ENCODE data around the gene PLEKHD1. TPM values are rescaled to one million over a fixed set of nuclear protein-coding genes. Genes with fewer than 3 reads are reported as not detected.

The PLEKHD1 gene
- total RNA-seq (under 1 TPM; 0.07 to 0.74 (median 0.30) TPM), polyA plus RNA-seq (under 1 TPM in 1 of 2 donors, not detected in 1; 0.23 TPM), total RNA-seq (0.40 reads per million)

GRCh38 chr14:69484444-69485314 is at the start of gene PLEKHD1:
PLEKHD1 (plus strand) TSS chr14:69484728; CDS start chr14:69484966, 238 bp downstream.
- H3K9me3 Mint-ChIP-seq: no peaks in the 10 kb centered on the region

GRCh38 chr14:69439521-69440270 is 44.8 kb upstream of the PLEKHD1 start:
- Mint-ChIP-seq H3K27me3 (no peaks in the 10 kb centered on the region), H3K4me3 (no peak overlapping the region), H3K9me3 (no peaks in the 10 kb centered on the region), H3K27ac (no peak overlapping the region), H3K4me1 (peaks cover 7 to 18% (median 12%) of the 10 kb centered on the region in 7 donors), H3K36me3 (peaks cover 6 to 41% (median 23%) of the 10 kb centered on the region in 5 donors)
- no peak for ATAC-seq
- intact Hi-C loops (cut with micrococcal nuclease): no loop called here
- Histone ChIP-seq H3K4me3 (ENCODE audit: low read length) (no peak overlapping the region), H3K9me3 (ENCODE audit: control insufficient read depth in 2 of 3, low read length in 3 of 3) (no peaks in the 10 kb centered on the region), H3K27ac (ENCODE audit: low read depth, low read length) (no peak overlapping the region), H3K4me1 (ENCODE audit: control insufficient read depth in 2 of 2, insufficient read depth in 2 of 2, low read length in 2 of 2) (no peaks in the 10 kb centered on the region), H3K27me3 (ENCODE audit: control insufficient read depth in 2 of 2, insufficient read depth in 2 of 2, low read length in 2 of 2) (no peaks in the 10 kb centered on the region), H3K36me3 (ENCODE audit: control insufficient read depth in 2 of 3, insufficient read depth in 3 of 3, low read length in 3 of 3) (peaks cover 6 to 19% (median 6%) of the 10 kb centered on the region in 3 experiments)
- CTCF ChIA-PET: no interaction called here
- POLR2A ChIA-PET: no interaction called here
- no peak for DNase-seq

More at GRCh38 chr14:69484444-69485314, at the start of gene PLEKHD1:
- H3K36me3 Mint-ChIP-seq: peaks cover 0 to 3% (median 0%) of the 10 kb centered on the region in 5 donors
- no peak within 1 kb of the TSS for H3K27ac Mint-ChIP-seq
- DNase-seq (no peak), ATAC-seq (no peak)
- Histone ChIP-seq H3K27me3 (ENCODE audit: control insufficient read depth in 2 of 2, insufficient read depth in 2 of 2, low read length in 2 of 2) (no peaks in the 10 kb centered on the region), H3K27ac (ENCODE audit: low read depth, low read length) (no peak within 1 kb of the TSS), H3K9me3 (ENCODE audit: control insufficient read depth in 2 of 3, low read length in 3 of 3) (no peaks in the 10 kb centered on the region), H3K36me3 (ENCODE audit: control insufficient read depth in 2 of 3, insufficient read depth in 3 of 3, low read length in 3 of 3) (no peaks in the 10 kb centered on the region), H3K4me1 (ENCODE audit: control insufficient read depth in 2 of 2, insufficient read depth in 2 of 2, low read length in 2 of 2) (no peaks in the 10 kb centered on the region), H3K4me3 (ENCODE audit: low read length) (no peak within 1 kb of the TSS)
- peaks cover 40 to 62% (median 57%) of the 10 kb centered on the region in 5 donors for H3K27me3 Mint-ChIP-seq
- intact Hi-C loops (cut with micrococcal nuclease): no loop called here
- ChIA-PET CTCF (no interaction called here), POLR2A (no interaction called here)
- peaks cover 0 to 7% (median 3%) of the 10 kb centered on the region in 7 donors for H3K4me1 Mint-ChIP-seq
- peak within 1 kb of the TSS in 3 of 10 donors; percentile 12 to 55 (median 55) for H3K4me3 Mint-ChIP-seq

DNA sequence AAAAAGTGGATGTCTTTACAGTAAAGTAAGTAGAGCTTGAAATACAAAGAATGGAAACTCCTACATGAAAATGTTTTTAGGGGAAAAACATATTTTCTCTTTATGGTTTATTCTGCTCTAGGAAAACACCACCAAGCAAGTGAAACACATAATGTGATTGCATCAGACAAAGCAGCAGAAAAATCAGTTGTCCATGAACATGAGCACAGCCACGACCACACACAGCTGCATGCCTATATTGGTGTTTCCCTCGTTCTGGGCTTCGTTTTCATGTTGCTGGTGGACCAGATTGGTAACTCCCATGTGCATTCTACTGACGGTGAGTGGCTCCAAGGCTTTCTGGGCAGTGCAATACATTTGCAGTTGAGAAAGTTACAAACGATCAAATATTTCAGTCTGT is 42.6 kb upstream of the PLEKHD1 start:
- ATAC-seq (no peak), DNase-seq (no peak)
- Histone ChIP-seq H3K9me3 (ENCODE audit: control insufficient read depth in 2 of 3, low read length in 3 of 3) (no peaks in the 10 kb centered on the region), H3K27me3 (ENCODE audit: control insufficient read depth in 2 of 2, insufficient read depth in 2 of 2, low read length in 2 of 2) (no peaks in the 10 kb centered on the region), H3K4me1 (ENCODE audit: control insufficient read depth in 2 of 2, insufficient read depth in 2 of 2, low read length in 2 of 2) (no peaks in the 10 kb centered on the region), H3K27ac (ENCODE audit: low read depth, low read length) (no peak overlapping the region), H3K4me3 (ENCODE audit: low read length) (no peak overlapping the region), H3K36me3 (ENCODE audit: control insufficient read depth in 2 of 3, insufficient read depth in 3 of 3, low read length in 3 of 3) (peaks cover 6 to 19% (median 6%) of the 10 kb centered on the region in 3 experiments)
- intact Hi-C loops (cut with micrococcal nuclease): no loop called here
- peaks cover 6 to 50% (median 33%) of the 10 kb centered on the region in 5 donors for H3K36me3 Mint-ChIP-seq
- no peak overlapping the region for H3K27ac Mint-ChIP-seq
- H3K9me3 Mint-ChIP-seq: no peaks in the 10 kb centered on the region
- ChIA-PET POLR2A (no interaction called here), CTCF (no interaction called here)
- no peaks in the 10 kb centered on the region for H3K27me3 Mint-ChIP-seq
- H3K4me1 Mint-ChIP-seq: peaks cover 0 to 14% (median 4%) of the 10 kb centered on the region in 7 donors
- H3K4me3 Mint-ChIP-seq: peak overlapping the region in 1 of 10 donors; percentile 8

DNA sequence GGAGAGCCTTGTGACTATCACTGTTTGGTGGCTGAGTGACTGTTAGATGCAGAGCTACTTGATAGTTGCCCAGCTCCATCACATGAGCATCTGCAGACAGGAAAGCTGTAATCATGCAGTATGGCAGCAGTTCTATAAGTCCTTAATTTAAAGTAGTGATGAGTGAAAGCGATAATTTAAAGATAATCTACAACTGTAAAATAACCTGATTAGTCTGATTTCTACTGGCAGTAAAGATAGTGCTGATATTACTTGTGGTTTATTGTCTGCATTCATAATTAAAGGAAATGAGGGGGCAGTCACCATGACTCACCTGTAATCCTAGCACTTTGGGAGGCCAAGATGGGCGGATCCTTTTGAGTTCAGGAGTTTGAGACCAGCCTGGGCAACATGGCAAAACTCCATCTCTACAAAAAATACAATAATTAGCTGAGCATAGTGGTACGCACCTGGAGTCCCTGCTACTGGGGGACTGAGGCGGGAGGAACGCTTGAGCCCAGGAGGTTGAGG is 41.2 kb upstream of the PLEKHD1 start:
- no peak overlapping the region for H3K27ac Mint-ChIP-seq
- H3K4me3 Mint-ChIP-seq: no peak overlapping the region
- H3K27me3 ChIP-seq (ENCODE audit: control insufficient read depth in 2 of 2, insufficient read depth in 2 of 2, low read length in 2 of 2): no peaks in the 10 kb centered on the region
- no peaks in the 10 kb centered on the region for H3K4me1 ChIP-seq (ENCODE audit: control insufficient read depth in 2 of 2, insufficient read depth in 2 of 2, low read length in 2 of 2)
- peaks cover 0 to 14% (median 4%) of the 10 kb centered on the region in 7 donors for H3K4me1 Mint-ChIP-seq
- intact Hi-C loops (cut with micrococcal nuclease): no loop called here
- POLR2A ChIA-PET: no interaction called here
- H3K9me3 Mint-ChIP-seq: no peaks in the 10 kb centered on the region
- no peaks in the 10 kb centered on the region for H3K27me3 Mint-ChIP-seq
- H3K36me3 Mint-ChIP-seq: peaks cover 6 to 50% (median 33%) of the 10 kb centered on the region in 5 donors
- H3K27ac ChIP-seq (ENCODE audit: low read depth, low read length): no peak overlapping the region
- no peak for ATAC-seq
- peaks cover 6 to 19% (median 6%) of the 10 kb centered on the region in 3 experiments for H3K36me3 ChIP-seq (ENCODE audit: control insufficient read depth in 2 of 3, insufficient read depth in 3 of 3, low read length in 3 of 3)
- no peaks in the 10 kb centered on the region for H3K9me3 ChIP-seq (ENCODE audit: control insufficient read depth in 2 of 3, low read length in 3 of 3)
- no peak for DNase-seq
- CTCF ChIA-PET: interaction anchor here (1.4 kb wide), 1 partner anchor 15 kb away, joined by 4 read pairs; no protein-coding TSS in a partner anchor
- no peak overlapping the region for H3K4me3 ChIP-seq (ENCODE audit: low read length)

DNA sequence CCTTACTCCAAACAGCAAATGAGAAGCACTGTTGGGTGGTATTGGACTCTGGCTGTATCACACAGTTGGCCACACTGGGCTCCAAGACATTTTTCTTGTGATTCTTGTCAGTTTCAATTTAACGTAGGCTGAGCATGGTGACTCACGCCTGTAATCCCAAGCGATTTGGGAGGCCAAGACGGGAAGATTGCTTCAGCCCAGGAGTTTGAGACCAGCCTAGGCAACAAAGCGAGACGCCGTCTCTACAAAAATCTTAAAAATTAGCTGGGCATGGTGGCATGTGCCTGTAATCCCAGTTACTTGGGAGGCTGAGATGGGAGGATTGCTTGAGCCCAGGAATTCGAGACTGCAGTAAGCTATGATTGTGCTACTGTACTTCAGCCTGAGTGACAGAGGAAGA is 35.3 kb upstream of the PLEKHD1 start:
- Histone ChIP-seq H3K27ac (ENCODE audit: low read depth, low read length) (no peak overlapping the region), H3K36me3 (ENCODE audit: control insufficient read depth in 2 of 3, insufficient read depth in 3 of 3, low read length in 3 of 3) (peaks cover 0 to 9% (median 0%) of the 10 kb centered on the region in 3 experiments), H3K27me3 (ENCODE audit: control insufficient read depth in 2 of 2, insufficient read depth in 2 of 2, low read length in 2 of 2) (no peaks in the 10 kb centered on the region), H3K4me1 (ENCODE audit: control insufficient read depth in 2 of 2, insufficient read depth in 2 of 2, low read length in 2 of 2) (no peaks in the 10 kb centered on the region), H3K4me3 (ENCODE audit: low read length) (no peak overlapping the region), H3K9me3 (ENCODE audit: control insufficient read depth in 2 of 3, low read length in 3 of 3) (no peaks in the 10 kb centered on the region)
- DNase-seq (no peak), ATAC-seq (no peak)
- ChIA-PET CTCF (no interaction called here), POLR2A (no interaction called here)
- no peak overlapping the region for H3K4me3 Mint-ChIP-seq
- intact Hi-C loops (cut with micrococcal nuclease): no loop called here
- H3K36me3 Mint-ChIP-seq: peaks cover 0 to 44% (median 22%) of the 10 kb centered on the region in 5 donors
- H3K27me3 Mint-ChIP-seq: no peaks in the 10 kb centered on the region
- H3K9me3 Mint-ChIP-seq: no peaks in the 10 kb centered on the region
- H3K4me1 Mint-ChIP-seq: peaks cover 0 to 2% (median 0%) of the 10 kb centered on the region in 7 donors
- H3K27ac Mint-ChIP-seq: no peak overlapping the region

GRCh38 chr14:69451941-69452340 is 32.6 kb upstream of the PLEKHD1 start:
- Mint-ChIP-seq H3K9me3 (no peaks in the 10 kb centered on the region), H3K27me3 (no peaks in the 10 kb centered on the region), H3K27ac (peak overlapping the region in 2 of 9 donors; percentile 26 to 77), H3K4me1 (peaks cover 0 to 2% (median 0%) of the 10 kb centered on the region in 7 donors), H3K36me3 (peaks cover 0 to 32% (median 7%) of the 10 kb centered on the region in 5 donors), H3K4me3 (no peak overlapping the region)
- Histone ChIP-seq H3K36me3 (ENCODE audit: control insufficient read depth in 2 of 3, insufficient read depth in 3 of 3, low read length in 3 of 3) (peaks cover 0 to 28% (median 3%) of the 10 kb centered on the region in 3 experiments), H3K27me3 (ENCODE audit: control insufficient read depth in 2 of 2, insufficient read depth in 2 of 2, low read length in 2 of 2) (no peaks in the 10 kb centered on the region), H3K9me3 (ENCODE audit: control insufficient read depth in 2 of 3, low read length in 3 of 3) (no peaks in the 10 kb centered on the region), H3K27ac (ENCODE audit: low read depth, low read length) (no peak overlapping the region), H3K4me1 (ENCODE audit: control insufficient read depth in 2 of 2, insufficient read depth in 2 of 2, low read length in 2 of 2) (no peaks in the 10 kb centered on the region), H3K4me3 (ENCODE audit: low read length) (no peak overlapping the region)
- POLR2A ChIA-PET: no interaction called here
- DNase-seq: no peak
- CTCF ChIA-PET: no interaction called here
- intact Hi-C loops (cut with micrococcal nuclease): no loop called here
- no peak for ATAC-seq

All from naive thymus-derived CD4-positive, alpha-beta T cell (primary cell).